ENCODE data around the gene SLC25A13. TPM values are rescaled to one million over a fixed set of nuclear protein-coding genes. Genes with fewer than 3 reads are reported as not detected.

SLC25A13 gene
- total and polyA plus RNA-seq, 2 of the 8 experiments (the other 6 are each of a cell fraction or from before 2014, with no cell fraction given) = 30.8 to 85.4 TPM

DNA sequence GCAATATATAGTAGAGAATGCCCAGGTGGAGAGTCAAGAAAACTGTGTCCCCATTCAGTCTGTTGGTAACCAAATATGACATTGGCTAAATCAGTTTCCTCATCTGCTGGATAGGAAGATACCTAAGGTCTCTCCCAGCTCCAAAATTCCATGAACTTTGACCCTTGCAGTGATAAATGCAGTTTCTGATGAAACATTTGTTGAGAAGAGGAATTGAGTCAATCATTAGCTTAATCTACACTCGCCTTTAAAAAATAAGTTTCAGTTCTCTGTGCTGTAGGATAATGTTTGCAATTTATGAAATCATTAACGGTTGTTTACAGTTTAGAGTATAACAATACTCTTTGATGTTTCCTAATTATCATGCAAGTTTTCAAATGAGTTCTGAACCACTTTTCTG, 38.0 kb upstream of the SLC25A13 start:
- no peak overlapping the region for H3K56ac ChIP-seq (replicated peaks; ENCODE audit: insufficient read length, low read depth, low read length)
- no peak overlapping the region for H3K4me3 ChIP-seq (ENCODE audit: extremely low read depth in 1 of 4, insufficient read depth in 2 of 4, low read depth in 3 of 4, low read length in 4 of 4)
- H3K23ac ChIP-seq (ENCODE audit: insufficient read length) = no peak overlapping the region
- no peak overlapping the region for H2BK12ac ChIP-seq (ENCODE audit: low read depth, low read length)
- H3K27ac ChIP-seq (ENCODE audit: low read depth, low read length) = no peak overlapping the region
- H3K36me3 ChIP-seq (ENCODE audit: control insufficient read depth in 2 of 4, insufficient read depth in 4 of 4, low read length in 3 of 4) = no peaks in the 10 kb centered on the region
- no peak overlapping the region for H4K91ac ChIP-seq (replicated peaks; ENCODE audit: insufficient read length, low read length)
- no peaks in the 10 kb centered on the region for H3K4me1 ChIP-seq (replicated peaks in 1 of 4; ENCODE audit: control insufficient read depth in 3 of 4, insufficient read depth in 4 of 4, low read length in 3 of 4)
- no peaks in the 10 kb centered on the region for H3K27me3 ChIP-seq (replicated peaks in 1 of 4; ENCODE audit: control insufficient read depth in 3 of 4, extremely low read depth in 1 of 4, insufficient read depth in 3 of 4, low read length in 3 of 4)
- H3K9ac ChIP-seq (replicated peaks in 1 of 4; ENCODE audit: extremely low read depth in 1 of 4, low read depth in 3 of 4, low read length in 3 of 4) = no peak overlapping the region
- H3K4me2 ChIP-seq (ENCODE audit: insufficient read depth in 1 of 2, low read depth in 2 of 2, low read length in 2 of 2) = no peak overlapping the region
- no peak overlapping the region for H2BK15ac ChIP-seq (ENCODE audit: low read length)
- H4K5ac ChIP-seq (ENCODE audit: insufficient read length, low read depth, low read length) = no peak overlapping the region
- no peaks in the 10 kb centered on the region for H3K23me2 ChIP-seq (ENCODE audit: low read depth, low read length)
- H2AK5ac ChIP-seq (ENCODE audit: low read depth, low read length) = no peak overlapping the region
- H3K79me2 ChIP-seq (ENCODE audit: control insufficient read depth in 1 of 2, insufficient read depth in 2 of 2, low read length in 2 of 2) = no peaks in the 10 kb centered on the region
- H3K9me3 ChIP-seq (ENCODE audit: insufficient read depth in 2 of 2, low read depth in 1 of 2, low read length in 1 of 2) = no peaks in the 10 kb centered on the region
- DNase-seq (ENCODE audit: low read depth in 1 of 2, low spot score in 2 of 2) (no peak), FAIRE-seq (no peak)
- H2BK20ac ChIP-seq (ENCODE audit: low read length) = no peak overlapping the region
- no peak overlapping the region for H3K18ac ChIP-seq (ENCODE audit: extremely low read depth, low read length)
- H4K8ac ChIP-seq (ENCODE audit: extremely low read depth, insufficient read depth, low read length) = no peak overlapping the region
- H3K14ac ChIP-seq (ENCODE audit: insufficient read length) = no peak overlapping the region
- POLR2A ChIA-PET (ENCODE audit: partially characterized antibody) = no interaction called here
- H4K20me1 ChIP-seq (replicated peaks in 1 of 2; ENCODE audit: control insufficient read depth in 1 of 2, insufficient read depth in 2 of 2, low read length in 2 of 2) = no peaks in the 10 kb centered on the region
- H2BK120ac ChIP-seq (replicated peaks; ENCODE audit: low read depth, low read length) = no peak overlapping the region
- CTCF ChIA-PET (ENCODE audit: partially characterized antibody) = no interaction called here
- no peak overlapping the region for H2BK5ac ChIP-seq (ENCODE audit: low read depth, low read length)
- no peak overlapping the region for H3K4ac ChIP-seq (replicated peaks; ENCODE audit: insufficient read length, low read depth, low read length)
- no peaks in the 10 kb centered on the region for H3K79me1 ChIP-seq (ENCODE audit: low read depth, low read length)
- H2AFZ ChIP-seq (ENCODE audit: low read length) = no peak overlapping the region
- 85% methylated on average over 2 of the region's 2 CpGs; no CpG with 5 or more reads in 1 of the 2 experiments for WGBS, 2 experiments (ENCODE audit: extremely low coverage in 1 of 2, insufficient coverage in 1 of 2, insufficient read length in 1 of 2, insufficient replicate concordance in 2 of 2, low coverage in 1 of 2, low lambda C conversion rate in 2 of 2, missing lambda C conversion rate in 1 of 2)
- TF ChIP-seq PHF8 (conservative IDR thresholded peaks at IDR 0.05; ENCODE audit: low read depth, low read length) (no peak), CHD1 (IDR thresholded peaks at IDR 0.05; ENCODE audit: low read depth, low read length) (no peak), POU5F1 (IDR thresholded peaks at IDR 0.05; ENCODE audit: low read depth, low read length) (no peak), TAF1 (IDR thresholded peaks at IDR 0.05; ENCODE audit: low read depth, low read length) (no peak), RXRA (IDR thresholded peaks at IDR 0.05; ENCODE audit: insufficient read depth, low read depth, low read length) (no peak), GABPA (IDR thresholded peaks at IDR 0.05; ENCODE audit: borderline replicate concordance, insufficient read depth, low read length) (no peak), JUND (IDR thresholded peaks at IDR 0.05; ENCODE audit: low read length) (no peak), SP4 (IDR thresholded peaks at IDR 0.05; ENCODE audit: low read length) (no peak), TBP (IDR thresholded peaks at IDR 0.05; ENCODE audit: low read depth, low read length) (no peak), BCL11A (IDR thresholded peaks at IDR 0.05; ENCODE audit: low read depth in 2 of 2, low read length in 2 of 2) (no peak), CBX8 (IDR thresholded peaks at IDR 0.05; ENCODE audit: borderline replicate concordance, low read depth, low read length) (no peak), FOSL1 (IDR thresholded peaks at IDR 0.05; ENCODE audit: insufficient read depth, low read depth, low read length) (no peak)
- TF ChIP-seq, protein P1, sequence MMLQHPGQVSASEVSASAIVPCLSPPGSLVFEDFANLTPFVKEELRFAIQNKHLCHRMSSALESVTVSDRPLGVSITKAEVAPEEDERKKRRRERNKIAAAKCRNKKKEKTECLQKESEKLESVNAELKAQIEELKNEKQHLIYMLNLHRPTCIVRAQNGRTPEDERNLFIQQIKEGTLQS (IDR thresholded peaks at IDR 0.05; ENCODE audit: insufficient read depth, low read depth, low read length) = no peak
- TF ChIP-seq, protein P2, sequence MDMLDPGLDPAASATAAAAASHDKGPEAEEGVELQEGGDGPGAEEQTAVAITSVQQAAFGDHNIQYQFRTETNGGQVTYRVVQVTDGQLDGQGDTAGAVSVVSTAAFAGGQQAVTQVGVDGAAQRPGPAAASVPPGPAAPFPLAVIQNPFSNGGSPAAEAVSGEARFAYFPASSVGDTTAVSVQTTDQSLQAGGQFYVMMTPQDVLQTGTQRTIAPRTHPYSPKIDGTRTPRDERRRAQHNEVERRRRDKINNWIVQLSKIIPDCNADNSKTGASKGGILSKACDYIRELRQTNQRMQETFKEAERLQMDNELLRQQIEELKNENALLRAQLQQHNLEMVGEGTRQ (IDR thresholded peaks at IDR 0.05; ENCODE audit: low read length) = no peak

All from H1 (cell line).